Measurements from ENCODE around the gene CDHR2.

- TF ChIP-seq CTCF (IDR thresholded peaks at IDR 0.05; ENCODE audit: low read length) = no peak
- TF ChIP-seq EZH2 (IDR thresholded peaks at IDR 0.05; ENCODE audit: borderline replicate concordance, low read length) = no peak
Observed at GRCh38 chr5:176596689-176597416, 47.7 kb downstream of the CDHR2 start.

Measured in OCI-LY1 (cell line).